Neural cell (in vitro differentiated cells): ENCODE results near the gene LIN54. TPM values are rescaled to one million over a fixed set of nuclear protein-coding genes. Genes with fewer than 3 reads are reported as not detected.

Experiments
- H2AFZ ChIP-seq: fragments of 200-600, 300-800 bp; sonication (generic), shearing (Covaris generic); 2 replicates; pipeline ENCODE4 v1.6.0; 2014; ENCODE audit warnings: low read depth, mild to moderate bottlenecking, antibody characterized with exemption, low read length, moderate library complexity
- H3F3A ChIP-seq: fragments of 200-600 bp; shearing (Covaris generic); 2 replicates; pipeline ENCODE4 v1.6.1; 2016; ENCODE audit warnings: mild to moderate bottlenecking, moderate library complexity, mixed read lengths, antibody characterized with exemption, low read length; ENCODE audit not compliant: insufficient read depth, poor library complexity, severe bottlenecking
- H3K27ac ChIP-seq: fragments of 200-600, 300-800 bp; sonication (generic), shearing (Covaris generic); 2 replicates; pipeline ENCODE4 v1.5.1; 2014; ENCODE audit warnings: mild to moderate bottlenecking, low read length, moderate library complexity
- H3K27me3 ChIP-seq: fragments of 300-800, 200-600 bp; sonication (generic), shearing (Covaris generic); 2 replicates; pipeline ENCODE4 v1.6.0; 2014; ENCODE audit warnings: mild to moderate bottlenecking, low read depth, low read length, moderate library complexity; ENCODE audit not compliant: insufficient read depth
- H3K36me3 ChIP-seq: fragments of 300-800, 200-600 bp; sonication (generic), shearing (Covaris generic); 2 replicates; pipeline ENCODE4 v1.5.1; 2014; ENCODE audit warnings: mild to moderate bottlenecking, antibody characterized with exemption, low read length, moderate library complexity; ENCODE audit not compliant: insufficient read depth
- H3K4me2 ChIP-seq: fragments of 300-800, 200-600 bp; sonication (generic), shearing (Covaris generic); 2 replicates; pipeline ENCODE4 v1.6.0; 2014; ENCODE audit warnings: mild to moderate bottlenecking, low read length
- H3K4me3 ChIP-seq: fragments of 300-800, 200-600 bp; sonication (generic), shearing (Covaris generic); 2 replicates; pipeline ENCODE4 v1.5.1; 2014; ENCODE audit warnings: mild to moderate bottlenecking, low read length, moderate library complexity
- H3K79me2 ChIP-seq: fragments of 200-600 bp; shearing (Covaris generic); replicated peaks from 2 replicates; pipeline ENCODE4 v1.6.0; 2014; ENCODE audit warnings: mild to moderate bottlenecking, low read length, moderate library complexity; ENCODE audit not compliant: insufficient read depth
- H3K9ac ChIP-seq: fragments of 300-800, 200-600 bp; sonication (generic), shearing (Covaris generic); 2 replicates; pipeline ENCODE4 v1.6.1; 2016; ENCODE audit warnings: mild to moderate bottlenecking, low read length, mixed read lengths
- H3K9me2 ChIP-seq: fragments of 200-600 bp; shearing (Covaris generic); 2 replicates; pipeline ENCODE4 v1.6.1; 2016; ENCODE audit warnings: mild to moderate bottlenecking, low read length, mixed read lengths; ENCODE audit not compliant: insufficient read depth
- H3K9me3 ChIP-seq: fragments of 200-600, 300-800 bp; sonication (generic), shearing (Covaris generic); 2 replicates; pipeline ENCODE4 v1.6.1; 2016; ENCODE audit warnings: mild to moderate bottlenecking, mixed run types, low read length, moderate library complexity, mixed read lengths
- H4K20me1 ChIP-seq: fragments of 200-600 bp; shearing (Covaris generic); 2 replicates; pipeline ENCODE4 v1.6.1; 2016; ENCODE audit warnings: mild to moderate bottlenecking, mixed run types; ENCODE audit not compliant: insufficient read depth
- EP300 ChIP-seq: fragments of 450-650 bp; conservative IDR thresholded peaks from 2 replicates; pipeline ENCODE4 v1.6.1; 2014; ENCODE audit warnings: antibody characterized with exemption, mild to moderate bottlenecking, moderate library complexity; ENCODE audit not compliant: poor library complexity, severe bottlenecking
- EZH2 ChIP-seq: fragments of 200-600, 300-800 bp; shearing (Covaris generic), sonication (generic); IDR thresholded peaks from 2 replicates; pipeline ENCODE4 v1.6.1; 2014; ENCODE audit warnings: antibody characterized with exemption, low read length, borderline replicate concordance, mild to moderate bottlenecking; ENCODE audit not compliant: insufficient read depth, poor library complexity, severe bottlenecking
- MXI1 ChIP-seq: fragments of 450-650 bp; conservative IDR thresholded peaks from 2 replicates; pipeline ENCODE4 v1.6.1; 2014; ENCODE audit warnings: antibody characterized with exemption, mild to moderate bottlenecking; ENCODE audit not compliant: poor library complexity, severe bottlenecking
- POLR2AphosphoS5 ChIP-seq: IDR thresholded peaks from 2 replicates; pipeline ENCODE4 v1.6.1; 2012
- RAD21 ChIP-seq: fragments of 450-650 bp; conservative IDR thresholded peaks from 2 replicates; pipeline ENCODE4 v1.6.1; 2014; ENCODE audit warnings: antibody characterized with exemption, mild to moderate bottlenecking, moderate library complexity
- SMC3 ChIP-seq: fragments of 450-650 bp; conservative IDR thresholded peaks from 2 replicates; pipeline ENCODE4 v1.6.1; 2014; ENCODE audit warnings: antibody characterized with exemption, mild to moderate bottlenecking, moderate library complexity; ENCODE audit not compliant: poor library complexity
- TAF1 ChIP-seq: IDR thresholded peaks from 2 replicates; pipeline ENCODE4 v1.6.1; 2012; ENCODE audit warnings: low read depth
- polyA plus RNA-seq: library from polyadenylated mRNA; depleted of rRNA; stranded (reverse); fragments of >200 nt; gene quantifications from 2 replicates; pipeline ENCODE4 v1.2.3, GENCODE V29; 2014
- TF ChIP-seq, protein P1 (sequence below): fragments of 450-650 bp; IDR thresholded peaks from 2 replicates; pipeline ENCODE4 v1.5.1; 2014; ENCODE audit warnings: antibody characterized with exemption, mild to moderate bottlenecking, moderate library complexity; ENCODE audit not compliant: poor library complexity, severe bottlenecking
- TF ChIP-seq, protein P2 (sequence below): IDR thresholded peaks from 2 replicates; pipeline ENCODE4 v1.6.1; 2012; ENCODE audit warnings: borderline replicate concordance

Gene LIN54
- polyA plus RNA-seq, 1 donor from 2014 or later, result 7.3 TPM

DNA sequence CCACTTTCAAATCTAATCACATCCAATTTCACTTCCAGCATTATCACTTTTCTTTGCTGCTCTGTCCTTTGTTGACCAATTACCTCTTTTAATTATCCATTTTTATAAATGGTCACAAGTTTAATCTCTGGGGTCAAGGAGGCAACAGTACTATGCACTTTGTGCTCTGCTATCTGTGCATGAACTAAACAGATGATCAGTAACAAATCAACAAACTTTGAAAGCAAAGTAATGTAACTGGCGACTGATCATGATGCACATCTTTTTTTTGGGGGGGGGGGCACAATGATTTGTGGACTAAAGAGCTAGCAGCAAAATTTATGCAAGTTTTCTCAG, 118.2 kb downstream of the LIN54 start:
- H3F3A ChIP-seq, result no peaks in the 10 kb centered on the region
- H2AFZ ChIP-seq, result no peak overlapping the region
- H3K9me2 ChIP-seq, result no peaks in the 10 kb centered on the region
- no peak overlapping the region for H3K27ac ChIP-seq
- no peak overlapping the region for H3K4me2 ChIP-seq
- no peaks in the 10 kb centered on the region for H4K20me1 ChIP-seq
- no peak overlapping the region for H3K9ac ChIP-seq
- peaks cover 3% of the 10 kb centered on the region for H3K36me3 ChIP-seq
- peaks cover 51% of the 10 kb centered on the region for H3K79me2 ChIP-seq
- no peaks in the 10 kb centered on the region for H3K27me3 ChIP-seq
- no peak for TF ChIP-seq POLR2AphosphoS5
- TF ChIP-seq, protein P1, sequence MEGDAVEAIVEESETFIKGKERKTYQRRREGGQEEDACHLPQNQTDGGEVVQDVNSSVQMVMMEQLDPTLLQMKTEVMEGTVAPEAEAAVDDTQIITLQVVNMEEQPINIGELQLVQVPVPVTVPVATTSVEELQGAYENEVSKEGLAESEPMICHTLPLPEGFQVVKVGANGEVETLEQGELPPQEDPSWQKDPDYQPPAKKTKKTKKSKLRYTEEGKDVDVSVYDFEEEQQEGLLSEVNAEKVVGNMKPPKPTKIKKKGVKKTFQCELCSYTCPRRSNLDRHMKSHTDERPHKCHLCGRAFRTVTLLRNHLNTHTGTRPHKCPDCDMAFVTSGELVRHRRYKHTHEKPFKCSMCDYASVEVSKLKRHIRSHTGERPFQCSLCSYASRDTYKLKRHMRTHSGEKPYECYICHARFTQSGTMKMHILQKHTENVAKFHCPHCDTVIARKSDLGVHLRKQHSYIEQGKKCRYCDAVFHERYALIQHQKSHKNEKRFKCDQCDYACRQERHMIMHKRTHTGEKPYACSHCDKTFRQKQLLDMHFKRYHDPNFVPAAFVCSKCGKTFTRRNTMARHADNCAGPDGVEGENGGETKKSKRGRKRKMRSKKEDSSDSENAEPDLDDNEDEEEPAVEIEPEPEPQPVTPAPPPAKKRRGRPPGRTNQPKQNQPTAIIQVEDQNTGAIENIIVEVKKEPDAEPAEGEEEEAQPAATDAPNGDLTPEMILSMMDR, result no peak
- TF ChIP-seq MXI1, result no peak
- no peak for TF ChIP-seq EZH2
- TF ChIP-seq, protein P2, sequence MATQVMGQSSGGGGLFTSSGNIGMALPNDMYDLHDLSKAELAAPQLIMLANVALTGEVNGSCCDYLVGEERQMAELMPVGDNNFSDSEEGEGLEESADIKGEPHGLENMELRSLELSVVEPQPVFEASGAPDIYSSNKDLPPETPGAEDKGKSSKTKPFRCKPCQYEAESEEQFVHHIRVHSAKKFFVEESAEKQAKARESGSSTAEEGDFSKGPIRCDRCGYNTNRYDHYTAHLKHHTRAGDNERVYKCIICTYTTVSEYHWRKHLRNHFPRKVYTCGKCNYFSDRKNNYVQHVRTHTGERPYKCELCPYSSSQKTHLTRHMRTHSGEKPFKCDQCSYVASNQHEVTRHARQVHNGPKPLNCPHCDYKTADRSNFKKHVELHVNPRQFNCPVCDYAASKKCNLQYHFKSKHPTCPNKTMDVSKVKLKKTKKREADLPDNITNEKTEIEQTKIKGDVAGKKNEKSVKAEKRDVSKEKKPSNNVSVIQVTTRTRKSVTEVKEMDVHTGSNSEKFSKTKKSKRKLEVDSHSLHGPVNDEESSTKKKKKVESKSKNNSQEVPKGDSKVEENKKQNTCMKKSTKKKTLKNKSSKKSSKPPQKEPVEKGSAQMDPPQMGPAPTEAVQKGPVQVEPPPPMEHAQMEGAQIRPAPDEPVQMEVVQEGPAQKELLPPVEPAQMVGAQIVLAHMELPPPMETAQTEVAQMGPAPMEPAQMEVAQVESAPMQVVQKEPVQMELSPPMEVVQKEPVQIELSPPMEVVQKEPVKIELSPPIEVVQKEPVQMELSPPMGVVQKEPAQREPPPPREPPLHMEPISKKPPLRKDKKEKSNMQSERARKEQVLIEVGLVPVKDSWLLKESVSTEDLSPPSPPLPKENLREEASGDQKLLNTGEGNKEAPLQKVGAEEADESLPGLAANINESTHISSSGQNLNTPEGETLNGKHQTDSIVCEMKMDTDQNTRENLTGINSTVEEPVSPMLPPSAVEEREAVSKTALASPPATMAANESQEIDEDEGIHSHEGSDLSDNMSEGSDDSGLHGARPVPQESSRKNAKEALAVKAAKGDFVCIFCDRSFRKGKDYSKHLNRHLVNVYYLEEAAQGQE, result no peak
- TF ChIP-seq TAF1, result no peak
- TF ChIP-seq EP300, result no peak
- TF ChIP-seq RAD21, result no peak
- no peak for TF ChIP-seq SMC3
- H3K4me3 ChIP-seq, result no peak overlapping the region
- H3K9me3 ChIP-seq, result no peaks in the 10 kb centered on the region

DNA sequence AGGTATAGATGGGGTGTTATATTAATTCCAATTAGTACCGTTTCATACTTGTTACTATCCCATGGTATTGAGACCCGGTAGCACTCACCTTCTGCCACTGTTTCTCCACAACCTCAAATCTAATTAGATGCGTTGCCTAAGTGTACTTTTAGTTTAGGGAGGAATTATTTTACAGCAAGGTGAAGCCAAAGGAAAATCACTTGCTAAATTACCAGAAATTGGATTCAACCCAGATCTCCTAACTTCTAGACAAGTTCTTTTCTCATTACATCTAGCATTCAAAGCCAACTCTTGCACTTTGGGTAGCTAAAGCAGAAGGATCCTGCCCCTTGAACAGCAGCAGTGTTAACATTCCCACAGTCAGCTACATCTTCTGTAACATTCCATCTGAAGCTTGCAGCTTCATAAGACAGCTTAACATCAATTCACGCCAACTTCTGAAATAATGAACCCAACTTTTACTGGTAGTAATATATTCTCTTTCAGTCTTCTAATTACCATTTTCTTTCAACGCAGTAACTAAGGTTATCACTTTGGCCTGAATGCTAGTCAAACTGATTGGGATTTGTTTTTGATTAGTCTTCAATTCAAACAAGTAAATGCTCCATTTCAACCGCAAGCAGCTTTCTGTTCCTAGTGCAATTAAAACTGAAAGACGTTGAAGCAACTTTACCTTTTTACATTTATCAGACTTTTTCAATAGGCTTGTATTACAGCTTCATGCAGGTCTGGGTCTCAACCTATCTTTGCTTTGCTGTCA, 118.7 kb downstream of the LIN54 start:
- peak overlapping the region; percentile 90 for H3K27ac ChIP-seq
- TF ChIP-seq EZH2 (no peak), MXI1 (no peak), TAF1 (no peak), RAD21 (no peak), POLR2AphosphoS5 (no peak), EP300 (no peak), SMC3 (no peak)
- TF ChIP-seq, protein P1, result no peak
- TF ChIP-seq, protein P2, result no peak
- peaks cover 3% of the 10 kb centered on the region for H3K36me3 ChIP-seq
- no peaks in the 10 kb centered on the region for H4K20me1 ChIP-seq
- H3K4me3 ChIP-seq, result peak overlapping the region; percentile 95
- no peaks in the 10 kb centered on the region for H3K9me3 ChIP-seq
- peak overlapping the region; percentile 76 for H3K4me2 ChIP-seq
- H3K9ac ChIP-seq, result peak overlapping the region; percentile 91
- peak overlapping the region; percentile 75 for H2AFZ ChIP-seq
- H3F3A ChIP-seq, result no peaks in the 10 kb centered on the region
- no peaks in the 10 kb centered on the region for H3K27me3 ChIP-seq
- no peaks in the 10 kb centered on the region for H3K9me2 ChIP-seq
- H3K79me2 ChIP-seq, result peaks cover 51% of the 10 kb centered on the region
